ENCODE results near the gene COL11A2.

GRCh38 chr6:33144373-33144772 is 47.9 kb downstream of the COL11A2 start:
- no peak for TF ChIP-seq CTCF (IDR thresholded peaks at IDR 0.05; ENCODE audit: poor library complexity, severe bottlenecking)
- no peak for TF ChIP-seq POLR2AphosphoS5 (IDR thresholded peaks at IDR 0.05)
- TF ChIP-seq EZH2 (IDR thresholded peaks at IDR 0.05; ENCODE audit: borderline replicate concordance, insufficient read depth, low read length, poor library complexity, severe bottlenecking): no peak
- no peak for TF ChIP-seq SMC3 (conservative IDR thresholded peaks at IDR 0.05; ENCODE audit: poor library complexity)
- TF ChIP-seq REST (IDR thresholded peaks at IDR 0.05; ENCODE audit: borderline replicate concordance): no peak
- TF ChIP-seq EP300 (conservative IDR thresholded peaks at IDR 0.05; ENCODE audit: poor library complexity, severe bottlenecking): no peak
